HCT116 (cell line): ENCODE data around the gene SHISA6. TPM values are rescaled to one million over a fixed set of nuclear protein-coding genes. Genes with fewer than 3 reads are reported as not detected.

Source experiments
- ATAC-seq: fragments of 200-7000 bp; cut with Tn5 transposase; 2 replicates; pipeline ENCODE4 v1.9.1; 2020; ENCODE audit warnings: mild to moderate bottlenecking, moderate library complexity
- BruUV-seq: library from RNA; stranded (reverse); fragments of 400-500 nt; replicated peaks from 2 replicates; lab custom pipeline; 2021; lab: Mats Ljungman, UMichigan
- CTCF ChIA-PET: fragments of 300-600 bp; sonication (Branson Sonifier 250); formaldehyde crosslinking; loops from one replicate; lab custom pipeline; 2021; ENCODE audit warnings: antibody characterized with exemption; lab: Charles Lee
- POLR2A ChIA-PET: fragments of 300-600, 350-600 bp; sonication (Branson Sonifier 250); formaldehyde crosslinking; loops from one replicate; lab custom pipeline; 2021; ENCODE audit warnings: antibody characterized with exemption; lab: Charles Lee
- RAD21 ChIA-PET, 2 experiments: fragments of 300-600 bp; sonication (Branson Sonifier 250); formaldehyde crosslinking; loops; one replicate each; lab custom pipeline; 2023; ENCODE audit warnings: low total read pairs in 2 of 2; ENCODE audit not compliant: uncharacterized antibody in 2 of 2, unreplicated experiment in 2 of 2, low non-redundant PET in 1 of 2; lab: Charles Lee
- DNase-seq: peaks from one replicate; pipeline ENCODE4 v3.0.0-alpha.2; 2010; ENCODE audit warnings: low read depth, low spot score
- H2AFZ ChIP-seq: fragments of 200-600 bp; shearing (Covaris generic), sonication (generic); 2 replicates; pipeline ENCODE4 v1.6.1; 2017; ENCODE audit warnings: low read depth, mixed run types, mixed read lengths, antibody characterized with exemption, low read length; ENCODE audit not compliant: poor library complexity, severe bottlenecking
- H3K27ac ChIP-seq: 2 replicates; pipeline ENCODE4 v1.5.1; 2012; ENCODE audit warnings: low read depth, low read length
- H3K27me3 ChIP-seq: fragments of 200-600 bp; sonication (generic); 2 replicates; pipeline ENCODE4 v1.6.1; 2016; ENCODE audit warnings: mixed run types, low read length, mixed read lengths; ENCODE audit not compliant: insufficient read depth
- H3K36me3 ChIP-seq, 2 experiments: fragments of 200-500 bp in 1 of 2; fragments of 200-600 bp in 1 of 2; sonication (Bioruptor generic) in 1 of 2; sonication (generic) in 1 of 2; 2 replicates each; pipeline versions ENCODE4 v1.5.1 to v1.6.1; 2014 to 2016; ENCODE audit warnings: low read length in 2 of 2, inconsistent platforms in 1 of 2, mixed read lengths in 1 of 2, mixed run types in 1 of 2; ENCODE audit not compliant: insufficient read depth in 2 of 2, control insufficient read depth in 1 of 2
- H3K4me1 ChIP-seq, 2 experiments: fragments of 200-600 bp in 1 of 2; sonication (generic) in 1 of 2; 2 replicates each; pipeline versions ENCODE4 v1.5.1 to v1.6.1; 2012 to 2017; ENCODE audit warnings: low read length in 2 of 2, inconsistent platforms in 1 of 2, mild to moderate bottlenecking in 1 of 2, mixed read lengths in 1 of 2, mixed run types in 1 of 2, moderate library complexity in 1 of 2; ENCODE audit not compliant: insufficient read depth in 2 of 2, control insufficient read depth in 1 of 2
- H3K4me2 ChIP-seq: fragments of 200-600 bp; sonication (generic); 2 replicates; pipeline ENCODE4 v1.6.1; 2017; ENCODE audit warnings: mixed run types, low read length, mixed read lengths
- H3K4me3 ChIP-seq, 2 experiments: fragments of 200-600 bp in 1 of 2; sonication (generic) in 1 of 2; replicated peaks in 1 of 2; 2 replicates each; pipeline ENCODE4 v1.5.1; 2011 to 2016; ENCODE audit warnings: low read length in 2 of 2, control low read depth in 1 of 2, low read depth in 1 of 2, mild to moderate bottlenecking in 1 of 2, mixed read lengths in 1 of 2, mixed run types in 1 of 2
- H3K79me2 ChIP-seq: fragments of 200-600 bp; sonication (generic); 2 replicates; pipeline ENCODE4 v1.6.1; 2017; ENCODE audit warnings: mild to moderate bottlenecking, mixed run types, low read length, moderate library complexity, mixed read lengths; ENCODE audit not compliant: insufficient read depth
- H3K9ac ChIP-seq: fragments of 200-600 bp; sonication (generic); 2 replicates; pipeline ENCODE4 v1.6.1; 2016; ENCODE audit warnings: low read length, mixed read lengths
- H3K9me2 ChIP-seq: fragments of 200-600 bp; sonication (generic), shearing (Covaris generic); 2 replicates; pipeline ENCODE4 v1.6.1; 2017; ENCODE audit warnings: mixed run types, mild to moderate bottlenecking, moderate library complexity; ENCODE audit not compliant: insufficient read depth
- H3K9me3 ChIP-seq, 2 experiments: fragments of 200-500 bp in 1 of 2; fragments of 200-600 bp in 1 of 2; sonication (Bioruptor generic) in 1 of 2; sonication (generic) in 1 of 2; 2 replicates each; pipeline ENCODE4 v1.6.1; 2014 to 2017; ENCODE audit warnings: low read length in 2 of 2, mixed read lengths in 2 of 2, inconsistent platforms in 1 of 2, low read depth in 1 of 2, mild to moderate bottlenecking in 1 of 2, mixed run types in 1 of 2, moderate library complexity in 1 of 2; ENCODE audit not compliant: control insufficient read depth in 1 of 2, insufficient read depth in 1 of 2
- H4K20me1 ChIP-seq: fragments of 200-600 bp; sonication (generic), shearing (Covaris generic); 2 replicates; pipeline ENCODE4 v1.6.1; 2017; ENCODE audit warnings: mixed run types, mild to moderate bottlenecking, moderate library complexity; ENCODE audit not compliant: insufficient read depth
- CBX3 ChIP-seq: IDR thresholded peaks from 2 replicates; pipeline ENCODE4 v1.6.1; 2012; ENCODE audit warnings: low read depth
- EZH2 ChIP-seq: fragments of 200-600 bp; sonication (generic); IDR thresholded peaks from 2 replicates; pipeline ENCODE4 v1.6.1; 2017; ENCODE audit warnings: antibody characterized with exemption, mixed run types
- FOSL1 ChIP-seq: IDR thresholded peaks from 2 replicates; pipeline ENCODE4 v1.6.1; 2012; ENCODE audit warnings: low read depth
- JUND ChIP-seq: IDR thresholded peaks from 2 replicates; pipeline ENCODE4 v1.6.1; 2012
- POLR2A ChIP-seq: IDR thresholded peaks from 2 replicates; pipeline ENCODE4 v1.7.0; 2011; ENCODE audit warnings: borderline replicate concordance; ENCODE audit not compliant: insufficient read depth, insufficient read length; ENCODE audit errors: extremely low read depth
- POLR2AphosphoS5 ChIP-seq: IDR thresholded peaks from 2 replicates; pipeline ENCODE4 v1.6.1; 2011; ENCODE audit warnings: mild to moderate bottlenecking, low read depth, low read length, moderate library complexity
- RAD21 ChIP-seq: IDR thresholded peaks from 2 replicates; pipeline ENCODE4 v1.6.1; 2012; ENCODE audit warnings: low read depth, mild to moderate bottlenecking
- SIN3A ChIP-seq: IDR thresholded peaks from 2 replicates; pipeline ENCODE4 v1.6.1; 2012; ENCODE audit warnings: low read depth
- ZFX ChIP-seq: fragments of 450-650 bp; IDR thresholded peaks from 2 replicates; pipeline ENCODE4 v1.6.1; 2017
- intact Hi-C: fragments of 100-400 bp; cut with micrococcal nuclease; formaldehyde crosslinking; loops from 2 replicates; pipeline ENCODE4 v1.10.0; 2022
- total RNA-seq: library from RNA; stranded (reverse); gene quantifications from one replicate; pipeline ENCODE4 v1.2.1, GENCODE V29; 2021; ENCODE audit not compliant: unreplicated experiment
- TF ChIP-seq, protein P1 (sequence below): IDR thresholded peaks from 2 replicates; pipeline ENCODE4 v1.6.1; 2012

The SHISA6 gene
- total RNA-seq, 1 experiment from 2014 or later = not detected

DNA sequence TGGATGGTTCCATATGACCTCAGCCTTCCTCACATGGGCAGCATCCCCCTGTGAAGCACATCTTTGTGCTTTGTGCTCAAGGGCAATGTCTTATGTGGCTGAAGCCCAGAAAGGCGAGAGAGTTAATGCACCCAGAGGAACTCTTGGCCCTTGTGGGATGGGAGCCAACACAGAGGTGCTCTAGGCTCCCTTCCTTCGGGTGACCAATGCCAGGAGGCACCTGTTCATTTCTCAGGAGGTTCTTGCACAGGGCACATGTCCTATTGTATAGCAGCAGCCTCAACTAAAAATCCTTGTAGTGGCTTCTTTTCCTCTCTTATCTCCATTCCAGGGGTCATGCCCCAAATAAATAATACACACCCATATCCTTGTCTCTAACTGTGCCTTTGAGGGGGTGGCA is 273.6 kb downstream of the SHISA6 start:
- intact Hi-C loops = no loop called here
- TF ChIP-seq FOSL1 (no peak), POLR2A (no peak), RAD21 (no peak), POLR2AphosphoS5 (no peak)
- TF ChIP-seq, all 23 proteins: peak for 0
- POLR2A ChIA-PET = no interaction called here
- no peaks in the 10 kb centered on the region for H3K36me3 ChIP-seq
- H3K4me1 ChIP-seq = no peaks in the 10 kb centered on the region
- H2AFZ ChIP-seq = no peak overlapping the region
- no peak for DNase-seq
- RAD21 ChIA-PET = no interaction called here
- peaks cover 0 to 14% of the 10 kb centered on the region in 2 experiments; a peak in 1 of 4 replicates for H3K9me3 ChIP-seq
- H3K9ac ChIP-seq = no peak overlapping the region
- H3K4me3 ChIP-seq = no peak overlapping the region
- no peak for ATAC-seq
- no peaks in the 10 kb centered on the region for H3K79me2 ChIP-seq
- CTCF ChIA-PET = no interaction called here
- no TSS peak for BruUV-seq
- H3K4me2 ChIP-seq = no peak overlapping the region
- no peaks in the 10 kb centered on the region for H3K9me2 ChIP-seq
- H4K20me1 ChIP-seq = no peaks in the 10 kb centered on the region
- H3K27me3 ChIP-seq = no peaks in the 10 kb centered on the region
- H3K27ac ChIP-seq = no peak overlapping the region

DNA sequence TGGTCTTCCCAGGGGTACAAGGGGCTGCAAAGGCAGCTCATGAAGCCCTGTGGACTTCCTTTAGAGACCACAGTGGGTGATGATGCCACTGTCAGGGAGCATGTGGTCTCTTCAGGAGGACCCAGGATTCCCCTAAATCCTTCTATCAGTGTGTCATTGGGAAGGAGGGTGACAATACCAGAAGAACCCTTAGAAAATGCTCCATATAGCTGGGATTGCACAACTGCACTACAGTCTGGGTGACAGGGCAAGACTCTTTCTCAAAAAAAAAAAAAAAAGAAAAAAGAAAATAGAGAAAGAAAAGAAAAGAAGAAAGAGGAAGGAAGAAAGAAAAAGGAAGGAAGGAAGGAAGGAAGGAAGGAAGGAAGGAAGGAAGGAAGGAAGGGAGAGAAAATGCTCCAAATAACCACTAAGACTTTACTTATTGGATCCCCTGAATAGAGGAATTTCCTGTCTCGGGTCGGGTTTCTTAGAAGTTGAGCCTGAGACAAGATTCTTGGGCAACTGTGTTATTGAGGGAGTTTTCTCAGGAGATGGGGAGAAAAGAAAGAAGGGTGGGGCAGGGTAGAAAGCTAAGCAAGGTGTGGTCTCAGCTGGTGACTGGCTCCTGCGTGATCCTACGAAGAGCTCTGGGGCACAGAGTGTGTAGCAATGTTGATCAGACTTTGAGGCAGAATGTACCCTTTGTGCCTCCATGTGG is 274.1 kb downstream of the SHISA6 start:
- POLR2A ChIA-PET = no interaction called here
- intact Hi-C loops = no loop called here

More for the DNA sequence above, 274.1 kb downstream of the SHISA6 start:
- no peak overlapping the region for H3K27ac ChIP-seq
- no TSS peak for BruUV-seq
- TF ChIP-seq CBX3 (no peak), FOSL1 (no peak), JUND (no peak), RAD21 (no peak), SIN3A (no peak), ZFX (no peak), EZH2 (no peak), POLR2A (no peak)
- TF ChIP-seq, protein P1, sequence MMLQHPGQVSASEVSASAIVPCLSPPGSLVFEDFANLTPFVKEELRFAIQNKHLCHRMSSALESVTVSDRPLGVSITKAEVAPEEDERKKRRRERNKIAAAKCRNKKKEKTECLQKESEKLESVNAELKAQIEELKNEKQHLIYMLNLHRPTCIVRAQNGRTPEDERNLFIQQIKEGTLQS = no peak
- no peaks in the 10 kb centered on the region for H3K27me3 ChIP-seq
- H3K9me3 ChIP-seq = peaks cover 0 to 14% of the 10 kb centered on the region in 2 experiments; a peak in 1 of 4 replicates
- H2AFZ ChIP-seq = no peak overlapping the region
- DNase-seq (no peak), ATAC-seq (no peak)
- no peaks in the 10 kb centered on the region for H3K4me1 ChIP-seq
- CTCF ChIA-PET = no interaction called here
- no peaks in the 10 kb centered on the region for H3K36me3 ChIP-seq
- no peaks in the 10 kb centered on the region for H4K20me1 ChIP-seq
- H3K79me2 ChIP-seq = no peaks in the 10 kb centered on the region
- RAD21 ChIA-PET = no interaction called here
- H3K4me3 ChIP-seq = no peak overlapping the region
- H3K9ac ChIP-seq = no peak overlapping the region
- no peaks in the 10 kb centered on the region for H3K9me2 ChIP-seq
- no peak overlapping the region for H3K4me2 ChIP-seq
